Lower leg skin (tissue), 4 donors: ENCODE data around the gene TRMT1. TPM values are rescaled to one million over a fixed set of nuclear protein-coding genes. Genes with fewer than 3 reads are reported as not detected.

Source experiments
- DNase-seq, 2 donors: peaks; one replicate each; pipeline ENCODE4 v3.0.0-alpha.2; 2019; ENCODE audit warnings: low spot score in 2 of 2
- H3K4me3 ChIP-seq: fragments of 200-600 bp; sonication (generic); 2 replicates; pipeline ENCODE4 v1.5.1; 2017; ENCODE audit warnings: mild to moderate bottlenecking, low read depth; ENCODE audit not compliant: poor library complexity, severe bottlenecking
- POLR2A ChIP-seq, 2 donors: fragments of 450-650 bp; IDR thresholded peaks; one replicate each; pipeline ENCODE4 v1.6.1; 2016 to 2017; ENCODE audit warnings: antibody characterized with exemption in 2 of 2, mild to moderate bottlenecking in 1 of 2, moderate library complexity in 1 of 2
- WGBS, 2 donors: methylation state at CpG; one replicate each; pipeline ENCODE4 v1.1.5; 2018; 5-methylcytosine and 5-hydroxymethylcytosine counted together
- intact Hi-C: fragments of 100-400 bp; cut with DNase I; formaldehyde crosslinking; loops from one replicate; pipeline ENCODE4 v1.15.0; 2023; ENCODE audit warnings: low total_unique reads
- total RNA-seq, 4 donors: library from RNA; depleted of rRNA; stranded (reverse); fragments of >200 nt; gene quantifications; one replicate each; pipeline ENCODE4 v1.1.0, GENCODE V29; 2016
- TF ChIP-seq, protein P1 (sequence below), 3 donors: fragments of 450-650 bp; IDR thresholded peaks; one replicate each; pipeline ENCODE4 v1.5.1; 2016; ENCODE audit warnings: antibody characterized with exemption in 3 of 3, mild to moderate bottlenecking in 3 of 3, moderate library complexity in 2 of 3

The TRMT1 gene
- total RNA-seq, 4 donors from 2014 or later, result 17.7 to 60.4 (median 32.7) TPM

- TF ChIP-seq POLR2A (IDR thresholded peaks at IDR 0.05), result no peak
- TF ChIP-seq, protein P1, sequence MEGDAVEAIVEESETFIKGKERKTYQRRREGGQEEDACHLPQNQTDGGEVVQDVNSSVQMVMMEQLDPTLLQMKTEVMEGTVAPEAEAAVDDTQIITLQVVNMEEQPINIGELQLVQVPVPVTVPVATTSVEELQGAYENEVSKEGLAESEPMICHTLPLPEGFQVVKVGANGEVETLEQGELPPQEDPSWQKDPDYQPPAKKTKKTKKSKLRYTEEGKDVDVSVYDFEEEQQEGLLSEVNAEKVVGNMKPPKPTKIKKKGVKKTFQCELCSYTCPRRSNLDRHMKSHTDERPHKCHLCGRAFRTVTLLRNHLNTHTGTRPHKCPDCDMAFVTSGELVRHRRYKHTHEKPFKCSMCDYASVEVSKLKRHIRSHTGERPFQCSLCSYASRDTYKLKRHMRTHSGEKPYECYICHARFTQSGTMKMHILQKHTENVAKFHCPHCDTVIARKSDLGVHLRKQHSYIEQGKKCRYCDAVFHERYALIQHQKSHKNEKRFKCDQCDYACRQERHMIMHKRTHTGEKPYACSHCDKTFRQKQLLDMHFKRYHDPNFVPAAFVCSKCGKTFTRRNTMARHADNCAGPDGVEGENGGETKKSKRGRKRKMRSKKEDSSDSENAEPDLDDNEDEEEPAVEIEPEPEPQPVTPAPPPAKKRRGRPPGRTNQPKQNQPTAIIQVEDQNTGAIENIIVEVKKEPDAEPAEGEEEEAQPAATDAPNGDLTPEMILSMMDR (IDR thresholded peaks at IDR 0.05), result no peak
- DNase-seq, result no peak
- intact Hi-C loops, result no loop called here
- WGBS, 2 donors, result 66 to 74% methylated on average over 5 of the region's 5 CpGs
- no peak overlapping the region for H3K4me3 ChIP-seq
Measured at GRCh38 chr19:13089139-13089856, 27.2 kb downstream of the TRMT1 start.

DNA sequence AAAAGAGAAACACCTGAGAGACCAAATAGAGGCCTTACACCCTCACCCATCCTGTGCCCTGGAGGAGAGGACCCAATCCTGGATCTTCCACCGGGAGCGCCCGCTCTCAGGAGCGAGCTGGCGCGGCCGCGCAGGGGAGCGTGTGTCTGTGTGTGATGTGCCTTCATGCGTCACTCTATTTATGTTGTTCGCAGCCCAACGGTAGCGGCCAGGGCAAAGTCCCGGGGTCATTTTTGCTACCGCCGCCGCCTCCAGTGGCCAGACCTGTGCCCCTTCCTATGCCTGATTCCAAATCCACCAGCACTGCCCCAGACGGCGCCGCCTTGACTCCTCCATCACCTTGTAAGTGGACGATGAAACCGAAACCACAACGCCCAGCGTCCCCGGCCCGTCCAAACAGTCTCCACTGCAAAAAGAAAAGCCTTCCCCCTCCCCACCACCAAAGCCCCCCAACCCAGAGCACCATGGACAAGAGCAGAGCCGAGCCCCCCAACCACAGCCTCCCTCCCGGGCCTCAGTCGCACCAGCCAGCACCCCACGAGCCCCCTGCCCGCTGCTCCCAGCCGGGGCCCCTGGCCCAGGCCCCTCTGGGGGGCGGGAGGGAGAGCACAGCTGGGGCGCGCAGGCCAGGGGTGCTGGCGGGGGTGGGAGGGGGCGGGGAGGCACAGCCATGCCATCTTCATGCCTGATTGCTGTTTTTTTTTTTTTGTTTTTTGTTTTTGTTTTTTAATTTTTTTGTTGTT, 28.6 kb downstream of the TRMT1 start:
- no peak for DNase-seq
- TF ChIP-seq POLR2A (IDR thresholded peaks at IDR 0.05), result no peak
- TF ChIP-seq, protein P1 (IDR thresholded peaks at IDR 0.05), result no peak
- WGBS, 2 donors, result 86 to 88% methylated on average over 35 to 37 of the region's 37 CpGs
- no peak overlapping the region for H3K4me3 ChIP-seq
- intact Hi-C loops, result no loop called here

DNA sequence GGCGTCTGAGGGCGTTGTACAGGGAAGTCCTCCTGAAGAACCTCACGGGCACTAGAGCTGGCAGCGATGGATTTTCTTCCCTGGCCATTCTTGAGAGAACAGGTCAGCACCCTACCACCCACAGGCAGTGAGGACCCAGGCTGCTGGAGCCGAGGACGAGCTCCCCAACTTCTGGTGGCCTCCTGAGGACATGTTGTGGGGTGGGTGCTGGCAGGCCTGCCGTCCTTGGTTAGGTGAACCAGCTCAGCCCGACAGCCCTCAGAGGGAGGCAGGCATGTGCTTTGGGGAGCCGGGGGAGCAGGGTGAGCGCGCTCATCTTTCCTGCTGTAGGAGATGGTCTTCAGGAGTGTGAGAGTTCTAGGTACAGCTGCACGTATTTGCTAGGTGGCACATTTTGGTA, 29.2 kb downstream of the TRMT1 start:
- intact Hi-C loops, result no loop called here
- no peak overlapping the region for H3K4me3 ChIP-seq
- no peak for TF ChIP-seq POLR2A (IDR thresholded peaks at IDR 0.05)
- WGBS, 2 donors, result 74 to 77% methylated on average over 11 to 12 of the region's 12 CpGs
- DNase-seq, result no peak

DNA sequence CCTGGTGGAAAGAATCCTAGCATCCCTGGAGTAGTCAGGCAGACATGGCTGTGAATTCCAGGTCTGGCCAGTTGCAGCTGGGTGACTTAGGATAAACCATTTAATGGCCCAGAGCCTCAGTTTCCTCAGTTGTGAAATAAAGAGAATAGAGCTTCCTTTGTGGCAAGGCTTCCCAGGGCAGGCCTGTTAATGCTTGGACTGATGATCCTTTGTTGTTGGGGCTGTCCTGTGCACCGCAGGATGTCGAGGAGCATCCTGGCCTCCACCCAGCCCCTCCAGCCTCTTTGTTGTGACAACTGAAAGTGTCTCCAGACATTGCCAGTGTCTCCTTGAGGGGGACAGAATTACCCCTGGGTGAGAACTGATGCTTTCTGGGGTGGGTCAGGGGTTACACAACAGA, 30.2 kb downstream of the TRMT1 start:
- TF ChIP-seq POLR2A (IDR thresholded peaks at IDR 0.05), result no peak
- TF ChIP-seq, protein P1 (IDR thresholded peaks at IDR 0.05), result no peak
- intact Hi-C loops, result no loop called here
- H3K4me3 ChIP-seq, result no peak overlapping the region
- DNase-seq, result no peak
- WGBS, 2 donors, result 46 to 73% methylated on average over 2 of the region's 2 CpGs

DNA sequence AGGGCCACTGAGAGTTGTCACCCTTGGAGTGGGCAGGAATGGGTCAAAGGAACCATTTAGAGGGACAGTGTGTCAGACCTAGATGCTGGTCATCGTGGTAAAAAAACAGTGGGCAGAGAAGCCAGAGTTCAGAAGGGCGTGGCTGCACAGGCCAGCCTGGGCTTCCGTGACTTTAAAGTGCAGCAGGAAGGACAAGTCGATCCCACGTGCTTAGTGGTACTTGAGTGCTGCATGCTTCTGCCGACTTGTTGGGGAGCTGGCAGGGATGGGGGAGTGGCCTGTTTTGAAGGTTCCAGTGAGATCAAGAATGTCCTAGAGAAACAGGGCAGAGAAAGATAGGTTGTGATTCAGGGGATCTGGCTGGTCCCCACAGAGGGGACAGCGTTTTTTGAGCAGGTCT, 30.9 kb downstream of the TRMT1 start:
- no peak overlapping the region for H3K4me3 ChIP-seq
- no peak for DNase-seq
- WGBS, 2 donors, result 34 to 38% methylated on average over 7 of the region's 7 CpGs
- TF ChIP-seq, protein P1 (IDR thresholded peaks at IDR 0.05), result no peak
- TF ChIP-seq POLR2A (IDR thresholded peaks at IDR 0.05), result no peak
- intact Hi-C loops, result no loop called here

GRCh38 chr19:13083627-13084026, 32.9 kb downstream of the TRMT1 start:
- DNase-seq, result no peak
- intact Hi-C loops, result no loop called here
- TF ChIP-seq POLR2A (IDR thresholded peaks at IDR 0.05), result no peak
- TF ChIP-seq, protein P1 (IDR thresholded peaks at IDR 0.05), result no peak
- WGBS, 2 donors, result 63 to 82% methylated on average over 4 to 9 of the region's 9 CpGs
- no peak overlapping the region for H3K4me3 ChIP-seq
